T-helper 1 cell treated with Interleukin-12 subunit alpha and Interleukin-12 subunit beta and Interleukin-4 antibody, amounts not matched to agents 30 μg/mL and 1 μg/mL, for 36 hours (primary cell): Measurements from ENCODE around the gene IFIT3.

Experiments
- H3K27ac Mint-ChIP-seq: one replicate; pipeline ENCODE4 v1.8.0; 2021; ENCODE audit warnings: mild to moderate bottlenecking, mixed read lengths
- H3K27me3 Mint-ChIP-seq: one replicate; pipeline ENCODE4 v1.8.0; 2021; ENCODE audit warnings: low read depth, mixed read lengths
- H3K36me3 Mint-ChIP-seq: one replicate; pipeline ENCODE4 v1.8.0; 2021; ENCODE audit warnings: low read depth, mixed read lengths
- H3K4me1 Mint-ChIP-seq: one replicate; pipeline ENCODE4 v1.8.0; 2021; ENCODE audit warnings: low read depth, mixed read lengths
- H3K4me3 Mint-ChIP-seq: one replicate; pipeline ENCODE4 v1.8.0; 2021; ENCODE audit warnings: mild to moderate bottlenecking, moderate library complexity, mixed read lengths
- H3K9me3 Mint-ChIP-seq: one replicate; pipeline ENCODE4 v1.8.0; 2021; ENCODE audit warnings: mixed read lengths

IFIT3 gene

DNA sequence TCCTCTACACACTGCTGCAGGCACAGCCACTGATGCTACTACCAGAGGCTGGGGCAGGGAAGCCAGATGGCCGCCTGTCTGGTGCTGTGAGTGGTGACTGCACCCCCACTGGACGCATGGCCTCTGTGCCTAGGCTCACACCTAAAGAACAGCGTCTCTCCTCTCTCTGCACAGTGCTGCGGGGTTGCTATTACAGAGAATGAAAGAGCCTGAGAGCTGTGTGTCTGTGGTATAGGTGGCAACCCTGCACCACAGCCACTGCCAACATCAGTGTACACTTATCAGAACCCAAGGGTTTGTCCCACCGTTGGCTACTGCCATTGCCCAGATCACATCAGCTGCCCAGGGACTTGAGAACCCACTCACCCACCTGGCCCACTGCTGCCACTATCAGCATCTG lies 30.0 kb upstream of the IFIT3 start:
- peak overlapping the region; percentile 43 for H3K27ac Mint-ChIP-seq
- peaks cover 24% of the 10 kb centered on the region for H3K4me1 Mint-ChIP-seq
- H3K36me3 Mint-ChIP-seq, result peaks cover 2% of the 10 kb centered on the region

GRCh38 chr10:89299031-89299430 lies 28.8 kb upstream of the IFIT3 start:
- Mint-ChIP-seq H3K9me3 (peaks cover 21% of the 10 kb centered on the region), H3K4me1 (peaks cover 30% of the 10 kb centered on the region), H3K36me3 (peaks cover 4% of the 10 kb centered on the region), H3K27ac (no peak overlapping the region), H3K27me3 (peaks cover 46% of the 10 kb centered on the region), H3K4me3 (no peak overlapping the region)

More for the DNA sequence above, 30.0 kb upstream of the IFIT3 start:
- no peak overlapping the region for H3K4me3 Mint-ChIP-seq
- peaks cover 21% of the 10 kb centered on the region for H3K9me3 Mint-ChIP-seq
- peaks cover 47% of the 10 kb centered on the region for H3K27me3 Mint-ChIP-seq

DNA sequence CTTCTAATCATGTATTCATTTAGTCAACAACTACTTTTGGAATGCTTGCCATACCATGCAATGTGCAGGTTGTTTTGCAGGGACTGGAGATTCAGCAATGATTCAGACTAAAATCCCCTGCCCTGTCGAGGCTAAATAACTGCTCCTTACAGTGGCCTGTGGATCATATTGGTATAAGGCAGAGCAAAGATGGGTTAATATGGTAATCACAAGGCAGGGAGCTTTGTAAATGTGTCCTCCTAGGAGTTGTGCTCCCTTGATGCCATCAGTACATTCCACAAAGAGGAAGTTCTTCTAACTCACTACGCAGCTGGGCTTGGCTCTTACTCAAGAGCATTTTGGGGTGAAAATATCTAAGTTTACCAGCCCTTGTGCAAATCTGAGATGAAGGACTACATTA lies 26.6 kb upstream of the IFIT3 start:
- H3K27ac Mint-ChIP-seq, result no peak overlapping the region
- H3K4me3 Mint-ChIP-seq, result peak overlapping the region; percentile 75
- H3K36me3 Mint-ChIP-seq, result peaks cover 7% of the 10 kb centered on the region
- H3K27me3 Mint-ChIP-seq, result peaks cover 57% of the 10 kb centered on the region
- H3K9me3 Mint-ChIP-seq, result peaks cover 21% of the 10 kb centered on the region
- peaks cover 25% of the 10 kb centered on the region for H3K4me1 Mint-ChIP-seq

DNA sequence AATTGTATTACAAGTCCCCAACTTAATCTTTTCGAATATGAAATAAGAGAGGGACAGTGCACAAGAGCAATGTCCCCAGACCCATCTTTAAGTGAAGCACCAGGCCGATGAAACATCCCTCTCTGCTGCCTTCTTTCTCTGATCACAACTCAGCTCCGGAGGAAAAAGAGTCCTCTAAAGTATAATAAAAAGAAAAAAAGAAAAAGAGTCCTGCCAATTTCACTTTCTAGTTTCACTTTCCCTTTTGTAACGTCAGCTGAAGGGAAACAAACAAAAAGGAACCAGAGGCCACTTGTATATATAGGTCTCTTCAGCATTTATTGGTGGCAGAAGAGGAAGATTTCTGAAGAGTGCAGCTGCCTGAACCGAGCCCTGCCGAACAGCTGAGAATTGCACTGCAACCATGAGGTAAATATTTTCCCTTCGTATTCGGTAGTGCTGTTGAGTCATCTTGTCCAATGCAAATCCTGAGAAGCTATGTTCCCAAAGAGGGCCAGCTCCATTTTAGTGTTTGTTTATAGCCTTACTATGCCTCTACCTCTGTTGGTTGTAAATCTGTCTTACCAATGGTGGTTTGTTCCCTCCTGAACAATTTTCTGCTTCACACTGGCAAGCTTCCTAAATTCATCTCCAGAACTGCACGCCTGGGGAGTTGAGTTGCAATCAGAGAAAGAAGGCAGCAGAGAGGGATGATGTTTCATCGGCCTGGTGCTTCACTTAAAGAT lies 25.9 kb upstream of the IFIT3 start, which contains the start of gene IFIT2:
TSS of gene IFIT2 (plus strand) at position 326 of the 725 bp plus-strand sequence. CDS start at position 404, 78 bp downstream.
- Mint-ChIP-seq H3K4me1 (peaks cover 23% of the 10 kb centered on the region), H3K36me3 (peaks cover 8% of the 10 kb centered on the region), H3K9me3 (peaks cover 21% of the 10 kb centered on the region), H3K27ac (peak within 1 kb of the TSS; percentile 65), H3K4me3 (peak within 1 kb of the TSS; percentile 75), H3K27me3 (peaks cover 55% of the 10 kb centered on the region)

DNA sequence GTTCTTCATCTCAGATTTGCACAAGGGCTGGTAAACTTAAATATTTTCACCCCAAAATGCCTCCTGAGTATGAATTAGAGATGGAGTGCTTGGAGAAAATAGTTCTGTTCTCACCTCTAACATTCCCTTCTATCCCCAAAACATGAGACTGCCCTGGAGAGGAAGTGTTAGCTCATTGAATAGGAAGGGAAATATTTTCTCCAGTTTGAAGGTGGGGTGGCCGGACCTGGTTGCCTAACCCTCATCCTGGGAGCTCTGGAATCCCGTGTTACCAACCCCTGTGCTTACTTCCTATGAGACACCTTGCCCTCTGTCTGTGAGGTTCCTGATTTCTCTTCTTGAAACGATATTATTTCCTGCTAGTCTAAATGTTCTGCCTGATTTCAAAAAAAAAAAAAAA lies 25.2 kb upstream of the IFIT3 start:
- Mint-ChIP-seq H3K36me3 (peaks cover 9% of the 10 kb centered on the region), H3K4me1 (peaks cover 23% of the 10 kb centered on the region), H3K9me3 (peaks cover 20% of the 10 kb centered on the region), H3K27me3 (peaks cover 51% of the 10 kb centered on the region), H3K27ac (no peak overlapping the region), H3K4me3 (peak overlapping the region; percentile 75)

GRCh38 chr10:89303161-89303560 lies 24.6 kb upstream of the IFIT3 start:
- H3K27ac Mint-ChIP-seq, result no peak overlapping the region
- H3K4me1 Mint-ChIP-seq, result peaks cover 23% of the 10 kb centered on the region
- H3K36me3 Mint-ChIP-seq, result peaks cover 9% of the 10 kb centered on the region

DNA sequence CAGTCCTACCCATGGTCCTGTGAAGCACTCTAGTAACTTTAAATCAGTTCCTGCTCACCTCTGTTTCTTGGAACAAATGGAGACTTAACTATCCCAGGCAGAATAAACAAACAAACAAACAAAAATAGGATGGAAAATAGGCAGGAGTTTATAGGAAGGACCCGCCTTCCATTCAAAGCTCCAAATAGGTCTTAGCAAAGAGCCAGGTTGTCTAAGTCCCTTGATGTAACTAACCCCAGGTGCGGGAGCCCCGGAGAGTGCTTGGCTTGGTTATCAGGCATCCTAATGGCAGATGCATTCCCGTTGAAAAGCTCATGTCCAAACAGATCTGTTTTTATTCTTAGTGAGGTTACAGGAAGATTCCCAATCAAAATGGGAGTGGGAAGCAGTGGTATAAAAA lies 23.8 kb upstream of the IFIT3 start:
- H3K4me1 Mint-ChIP-seq, result peaks cover 23% of the 10 kb centered on the region
- H3K27me3 Mint-ChIP-seq, result peaks cover 39% of the 10 kb centered on the region
- peaks cover 10% of the 10 kb centered on the region for H3K9me3 Mint-ChIP-seq
- H3K4me3 Mint-ChIP-seq, result no peak overlapping the region
- H3K36me3 Mint-ChIP-seq, result peaks cover 9% of the 10 kb centered on the region
- no peak overlapping the region for H3K27ac Mint-ChIP-seq

More at GRCh38 chr10:89303161-89303560, 24.6 kb upstream of the IFIT3 start:
- Mint-ChIP-seq H3K9me3 (peaks cover 16% of the 10 kb centered on the region), H3K27me3 (peaks cover 45% of the 10 kb centered on the region), H3K4me3 (peak overlapping the region; percentile 47)

GRCh38 chr10:89304446-89304845 lies 23.4 kb upstream of the IFIT3 start:
- H3K4me1 Mint-ChIP-seq, result peaks cover 23% of the 10 kb centered on the region
- no peak overlapping the region for H3K4me3 Mint-ChIP-seq
- H3K9me3 Mint-ChIP-seq, result peaks cover 6% of the 10 kb centered on the region
- H3K27ac Mint-ChIP-seq, result no peak overlapping the region
- H3K27me3 Mint-ChIP-seq, result peaks cover 39% of the 10 kb centered on the region
- peaks cover 9% of the 10 kb centered on the region for H3K36me3 Mint-ChIP-seq

DNA sequence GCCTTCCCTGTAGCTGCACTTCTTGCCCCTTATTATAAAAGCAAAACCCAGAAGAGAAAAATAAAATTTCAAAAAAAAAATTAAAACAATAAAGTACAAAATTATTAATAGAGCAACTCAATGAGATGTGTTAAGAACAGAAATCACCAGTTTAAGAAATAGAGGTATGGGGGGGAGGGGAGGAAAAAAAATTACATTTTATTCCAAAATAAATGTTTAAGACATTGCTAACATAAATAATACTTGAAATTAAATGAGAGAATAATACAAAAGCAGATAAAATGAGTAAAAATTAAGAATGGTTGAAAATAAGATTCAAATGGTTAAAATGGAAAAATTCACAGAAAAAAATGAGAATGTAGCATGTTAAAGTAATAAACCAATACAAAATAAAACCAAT lies 22.9 kb upstream of the IFIT3 start:
- Mint-ChIP-seq H3K4me1 (peaks cover 23% of the 10 kb centered on the region), H3K27me3 (peaks cover 37% of the 10 kb centered on the region), H3K9me3 (peaks cover 1% of the 10 kb centered on the region), H3K36me3 (peaks cover 9% of the 10 kb centered on the region), H3K27ac (no peak overlapping the region), H3K4me3 (no peak overlapping the region)

- peaks cover 22% of the 10 kb centered on the region for H3K4me1 Mint-ChIP-seq
- H3K27me3 Mint-ChIP-seq, result peaks cover 38% of the 10 kb centered on the region
- no peak overlapping the region for H3K4me3 Mint-ChIP-seq
- no peak overlapping the region for H3K27ac Mint-ChIP-seq
- no peaks in the 10 kb centered on the region for H3K9me3 Mint-ChIP-seq
- H3K36me3 Mint-ChIP-seq, result peaks cover 9% of the 10 kb centered on the region
Observed at GRCh38 chr10:89305766-89306433, 21.9 kb upstream of the IFIT3 start.

DNA sequence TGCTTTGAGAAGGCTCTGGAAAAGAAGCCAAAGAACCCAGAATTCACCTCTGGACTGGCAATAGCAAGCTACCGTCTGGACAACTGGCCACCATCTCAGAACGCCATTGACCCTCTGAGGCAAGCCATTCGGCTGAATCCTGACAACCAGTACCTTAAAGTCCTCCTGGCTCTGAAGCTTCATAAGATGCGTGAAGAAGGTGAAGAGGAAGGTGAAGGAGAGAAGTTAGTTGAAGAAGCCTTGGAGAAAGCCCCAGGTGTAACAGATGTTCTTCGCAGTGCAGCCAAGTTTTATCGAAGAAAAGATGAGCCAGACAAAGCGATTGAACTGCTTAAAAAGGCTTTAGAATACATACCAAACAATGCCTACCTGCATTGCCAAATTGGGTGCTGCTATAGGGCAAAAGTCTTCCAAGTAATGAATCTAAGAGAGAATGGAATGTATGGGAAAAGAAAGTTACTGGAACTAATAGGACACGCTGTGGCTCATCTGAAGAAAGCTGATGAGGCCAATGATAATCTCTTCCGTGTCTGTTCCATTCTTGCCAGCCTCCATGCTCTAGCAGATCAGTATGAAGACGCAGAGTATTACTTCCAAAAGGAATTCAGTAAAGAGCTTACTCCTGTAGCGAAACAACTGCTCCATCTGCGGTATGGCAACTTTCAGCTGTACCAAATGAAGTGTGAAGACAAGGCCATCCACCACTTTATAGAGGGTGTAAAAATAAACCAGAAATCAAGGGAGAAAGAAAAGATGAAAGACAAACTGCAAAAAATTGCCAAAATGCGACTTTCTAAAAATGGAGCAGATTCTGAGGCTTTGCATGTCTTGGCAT lies 21.1 kb upstream of the IFIT3 start:
- Mint-ChIP-seq H3K27ac (no peak overlapping the region), H3K27me3 (peaks cover 36% of the 10 kb centered on the region), H3K4me3 (no peak overlapping the region), H3K4me1 (peaks cover 19% of the 10 kb centered on the region), H3K9me3 (no peaks in the 10 kb centered on the region), H3K36me3 (peaks cover 7% of the 10 kb centered on the region)

GRCh38 chr10:89307269-89307577 lies 20.6 kb upstream of the IFIT3 start:
- Mint-ChIP-seq H3K4me1 (peaks cover 14% of the 10 kb centered on the region), H3K27ac (no peak overlapping the region), H3K36me3 (peaks cover 7% of the 10 kb centered on the region), H3K4me3 (no peak overlapping the region), H3K9me3 (no peaks in the 10 kb centered on the region), H3K27me3 (peaks cover 40% of the 10 kb centered on the region)

DNA sequence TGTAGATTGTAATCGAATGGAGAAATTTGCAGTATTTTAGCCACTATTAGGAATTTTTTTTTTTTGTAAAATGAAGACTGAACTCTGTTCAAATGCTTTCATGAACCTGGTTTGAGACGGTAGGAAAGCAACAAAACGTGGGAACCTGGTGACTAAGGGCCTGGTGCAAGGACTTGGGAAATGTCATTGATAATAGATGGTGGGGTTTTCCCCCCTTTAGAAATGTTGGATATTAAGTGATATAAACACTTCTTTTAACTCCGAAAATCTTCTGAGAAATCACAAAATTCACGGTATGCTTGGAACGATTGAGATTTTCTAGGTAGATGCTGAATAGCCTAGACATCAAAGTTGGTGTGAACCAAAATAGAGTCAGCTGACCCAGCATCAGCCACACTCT lies 19.5 kb upstream of the IFIT3 start:
- H3K4me1 Mint-ChIP-seq, result peaks cover 4% of the 10 kb centered on the region
- H3K36me3 Mint-ChIP-seq, result peaks cover 7% of the 10 kb centered on the region
- H3K27ac Mint-ChIP-seq, result no peak overlapping the region

DNA sequence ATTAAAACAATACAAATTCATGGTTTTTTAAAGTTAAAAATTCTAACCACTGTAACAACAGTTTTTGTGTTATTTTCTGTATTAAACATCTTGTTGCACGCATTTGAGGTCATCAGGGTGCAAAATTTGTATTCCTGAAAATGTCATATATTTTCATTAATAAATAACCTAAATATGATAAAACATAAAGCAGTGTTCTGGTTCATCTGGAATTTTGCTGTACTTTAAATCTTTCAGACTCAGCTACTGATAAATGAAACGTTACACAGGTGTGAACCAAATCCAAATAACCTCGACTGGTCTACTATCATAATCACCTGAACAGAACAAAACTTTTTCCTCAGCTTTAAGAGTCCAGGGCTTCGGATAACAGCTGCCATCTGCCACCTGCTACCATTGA lies 19.1 kb upstream of the IFIT3 start:
- no peak overlapping the region for H3K4me3 Mint-ChIP-seq
- no peak overlapping the region for H3K27ac Mint-ChIP-seq
- no peaks in the 10 kb centered on the region for H3K9me3 Mint-ChIP-seq
- H3K27me3 Mint-ChIP-seq, result peaks cover 41% of the 10 kb centered on the region
- peaks cover 4% of the 10 kb centered on the region for H3K4me1 Mint-ChIP-seq
- peaks cover 7% of the 10 kb centered on the region for H3K36me3 Mint-ChIP-seq

More for the DNA sequence above, 19.5 kb upstream of the IFIT3 start:
- peaks cover 41% of the 10 kb centered on the region for H3K27me3 Mint-ChIP-seq
- H3K9me3 Mint-ChIP-seq, result no peaks in the 10 kb centered on the region
- no peak overlapping the region for H3K4me3 Mint-ChIP-seq
